Measurements from ENCODE around the gene KLHL10.
"Not testable (repeated sequence)": the region's sequence is repeated elsewhere in the genome, so short reads cannot be mapped to it uniquely, and the experiment has no call there.

The KLHL10 gene

GRCh38 chr17:41860254-41860931, 22.8 kb downstream of the KLHL10 start:
- DNase-seq, result no peak

- peak; percentile 22 for DNase-seq
These were observed 25.6 kb downstream of the KLHL10 start for GRCh38 chr17:41863074-41863848.

- DNase-seq, result no peak
These were observed 26.8 kb downstream of the KLHL10 start for GRCh38 chr17:41864498-41864835.

- peak; percentile 89 for DNase-seq
These were observed 27.4 kb downstream of the KLHL10 start, which contains the start of gene KLHL11 for GRCh38 chr17:41864836-41865595. KLHL11 (minus strand) TSS chr17:41865423; CDS start chr17:41865370, 53 bp downstream.

- no peak for DNase-seq
These were observed 27.9 kb downstream of the KLHL10 start for GRCh38 chr17:41865596-41865893.

GRCh38 chr17:41868568-41868967, 30.9 kb downstream of the KLHL10 start:
- no peak for DNase-seq

- DNase-seq, result no peak
These were observed 31.8 kb downstream of the KLHL10 start for GRCh38 chr17:41869426-41869825.

GRCh38 chr17:41870097-41870496, 32.5 kb downstream of the KLHL10 start:
- no peak for DNase-seq

GRCh38 chr17:41870627-41871026, 33.0 kb downstream of the KLHL10 start:
- DNase-seq, result no peak

- no peak for DNase-seq
These were observed 34.2 kb downstream of the KLHL10 start for GRCh38 chr17:41871789-41872188.

- DNase-seq, result no peak
These were observed 36.1 kb downstream of the KLHL10 start for GRCh38 chr17:41873559-41874292.

GRCh38 chr17:41874293-41874670, 36.7 kb downstream of the KLHL10 start:
- not testable (repeated sequence) for DNase-seq

- DNase-seq, result no peak
These were observed 42.5 kb downstream of the KLHL10 start for GRCh38 chr17:41880130-41880529.

- no peak for DNase-seq
These were observed 45.1 kb downstream of the KLHL10 start for GRCh38 chr17:41882756-41883155.

GRCh38 chr17:41885733-41886132, 48.1 kb downstream of the KLHL10 start:
- no peak for DNase-seq

- no peak for DNase-seq
These were observed 50.8 kb downstream of the KLHL10 start for GRCh38 chr17:41888332-41888965.

GRCh38 chr17:41891135-41892020, 53.8 kb downstream of the KLHL10 start:
- DNase-seq, result no peak

- no peak for DNase-seq
These were observed 54.4 kb downstream of the KLHL10 start for GRCh38 chr17:41892021-41892376.

- no peak for DNase-seq
These were observed 55.8 kb downstream of the KLHL10 start for GRCh38 chr17:41893384-41893783.

GRCh38 chr17:41894791-41895331, 57.2 kb downstream of the KLHL10 start:
- DNase-seq, result no peak

GRCh38 chr17:41895617-41896016, 58.0 kb downstream of the KLHL10 start:
- DNase-seq, result no peak
